HG03469 (cell line): ENCODE results near the gene DELE1.
"Not testable (repeated sequence)": the region's sequence is repeated elsewhere in the genome, so short reads cannot be mapped to it uniquely, and the experiment has no call there.

Experiments used
- ATAC-seq: cut with Tn5 transposase; IDR thresholded peaks from one replicate; pipeline ENCODE4 v1.9.1; 2021; ENCODE audit warnings: mild to moderate bottlenecking, moderate library complexity, moderate number of reproducible peaks; ENCODE audit not compliant: unreplicated experiment

Gene DELE1

DNA sequence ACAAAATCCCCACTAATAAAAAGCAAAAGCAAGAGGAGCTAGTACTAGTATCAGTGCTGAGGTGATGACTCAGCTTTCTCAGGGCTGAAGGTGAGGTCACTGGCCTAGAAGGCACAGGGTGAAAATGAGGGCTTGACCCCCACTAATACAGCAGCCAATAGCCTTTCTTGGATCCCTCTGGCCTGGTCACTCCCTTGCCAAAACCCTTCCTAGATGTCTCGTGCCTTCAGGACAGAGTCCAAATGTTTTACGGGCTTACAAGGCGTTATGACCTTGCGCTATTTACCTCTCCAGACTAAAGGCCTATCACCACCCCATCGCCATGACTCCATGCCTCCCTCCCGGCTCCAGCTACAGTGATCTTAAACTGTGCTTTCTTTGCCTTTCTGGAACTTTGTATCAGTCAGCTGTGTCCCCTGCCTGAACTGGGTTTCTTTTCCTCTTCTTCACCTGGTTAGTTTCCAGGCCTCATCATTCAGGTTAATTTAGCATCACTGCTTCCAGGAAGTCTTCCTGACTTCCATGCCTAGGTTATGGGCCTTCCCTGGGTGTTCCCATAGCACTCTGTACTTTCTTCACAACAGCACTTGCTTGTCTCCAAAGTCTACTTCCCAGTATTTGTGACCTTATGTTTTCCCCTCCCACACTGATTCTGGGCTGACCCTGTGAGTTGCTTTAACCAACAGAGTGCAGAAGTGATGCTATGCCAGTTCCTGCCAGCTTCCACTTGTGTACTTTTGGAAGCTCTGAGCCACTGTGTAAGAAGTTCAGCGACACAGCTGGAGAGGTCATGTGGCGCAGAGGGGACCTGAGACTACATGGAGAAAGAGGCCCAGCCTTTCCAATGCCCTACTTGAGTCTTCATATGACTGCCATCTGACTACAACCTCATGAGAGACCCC, 4.2 kb upstream of the DELE1 start:
- ATAC-seq, result no peak

DNA sequence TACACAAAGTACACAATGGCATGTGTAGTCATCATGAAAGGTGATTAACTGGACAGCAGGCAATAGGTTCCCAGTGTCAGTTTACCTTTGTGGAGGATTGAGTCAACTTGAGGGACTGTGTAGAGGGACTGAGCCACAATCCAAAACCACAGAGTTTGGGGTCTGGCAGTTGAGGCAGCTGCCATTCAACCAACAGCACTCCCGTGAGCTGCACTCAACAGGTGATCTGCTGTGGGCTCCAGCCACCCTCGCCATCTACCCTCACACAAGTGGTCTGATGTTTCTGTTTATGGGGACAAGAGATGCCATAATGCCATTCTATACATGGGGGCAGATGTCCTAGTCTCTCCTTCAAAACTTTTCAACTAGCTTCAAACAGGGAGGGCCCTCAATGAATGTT, 2.9 kb upstream of the DELE1 start:
- ATAC-seq, result no peak

DNA sequence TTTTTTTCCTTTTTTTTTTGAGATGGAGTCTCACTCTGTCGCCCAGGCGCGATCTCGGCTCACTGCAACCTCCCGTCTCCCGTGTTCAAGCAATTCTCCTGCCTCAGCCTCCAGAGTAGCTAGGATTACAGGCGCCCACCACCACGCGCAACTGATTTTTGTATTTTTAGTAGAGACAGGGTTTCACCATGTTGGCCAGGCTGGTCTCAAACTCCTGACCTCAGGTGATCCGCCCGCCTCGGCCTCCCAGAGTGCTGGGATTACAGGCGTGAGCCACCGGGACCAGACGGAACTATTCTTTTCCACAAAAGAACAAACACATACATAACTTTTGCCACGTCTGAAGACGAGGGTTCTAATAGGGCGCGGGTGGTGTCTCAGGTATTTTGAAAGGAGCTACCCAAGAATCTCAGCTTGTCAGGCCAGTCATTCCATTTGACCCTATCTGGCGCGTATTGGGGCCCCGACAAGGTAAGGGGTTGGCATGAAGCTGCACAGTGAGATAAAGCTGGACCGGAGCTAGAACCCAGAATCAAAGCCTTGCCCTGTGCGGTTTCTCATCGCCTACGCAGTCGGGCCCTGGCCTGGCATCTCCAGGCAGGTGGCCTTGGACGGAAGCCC, 734 bp upstream of the DELE1 start:
- not testable (repeated sequence) for ATAC-seq

DNA sequence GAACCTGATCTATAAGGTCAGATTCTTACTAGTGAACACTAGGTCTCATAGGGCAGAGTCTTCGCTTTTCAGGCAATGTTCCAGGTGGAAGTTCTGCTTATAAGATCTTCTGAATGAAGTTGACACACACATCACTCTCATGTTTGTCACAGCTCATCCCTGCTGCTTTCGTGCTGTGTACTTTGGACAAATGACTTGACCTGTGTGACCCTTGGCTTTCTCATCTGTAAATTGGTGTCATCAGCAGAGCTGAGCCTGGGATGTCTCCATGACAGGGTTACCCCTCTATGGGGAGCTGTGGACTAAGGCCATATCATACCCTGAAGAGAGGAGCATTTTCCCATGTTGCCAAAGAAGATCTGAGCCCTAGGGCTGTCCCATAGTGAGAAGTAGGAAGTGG, 2.8 kb downstream of the DELE1 start:
- ATAC-seq, result no peak

DNA sequence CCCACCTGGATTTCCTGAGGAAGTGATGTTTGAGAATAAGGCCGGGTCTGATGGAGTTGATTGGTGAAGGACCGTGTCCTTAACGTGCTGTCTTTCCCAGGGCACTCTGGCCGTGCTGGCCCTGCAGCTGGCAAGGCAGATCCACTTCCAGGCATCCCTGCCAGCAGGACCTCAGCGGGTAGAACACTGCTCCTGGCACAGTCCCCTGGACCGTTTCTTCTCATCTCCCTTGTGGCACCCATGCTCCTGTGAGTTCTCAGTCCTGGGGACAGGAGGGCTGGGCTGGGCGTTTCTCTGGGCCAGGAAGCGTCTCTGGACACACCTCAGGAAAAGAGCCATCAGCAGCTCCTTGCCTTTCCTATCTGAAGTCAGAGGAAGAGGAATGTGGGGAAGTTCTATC, 4.4 kb downstream of the DELE1 start:
- ATAC-seq, result no peak

DNA sequence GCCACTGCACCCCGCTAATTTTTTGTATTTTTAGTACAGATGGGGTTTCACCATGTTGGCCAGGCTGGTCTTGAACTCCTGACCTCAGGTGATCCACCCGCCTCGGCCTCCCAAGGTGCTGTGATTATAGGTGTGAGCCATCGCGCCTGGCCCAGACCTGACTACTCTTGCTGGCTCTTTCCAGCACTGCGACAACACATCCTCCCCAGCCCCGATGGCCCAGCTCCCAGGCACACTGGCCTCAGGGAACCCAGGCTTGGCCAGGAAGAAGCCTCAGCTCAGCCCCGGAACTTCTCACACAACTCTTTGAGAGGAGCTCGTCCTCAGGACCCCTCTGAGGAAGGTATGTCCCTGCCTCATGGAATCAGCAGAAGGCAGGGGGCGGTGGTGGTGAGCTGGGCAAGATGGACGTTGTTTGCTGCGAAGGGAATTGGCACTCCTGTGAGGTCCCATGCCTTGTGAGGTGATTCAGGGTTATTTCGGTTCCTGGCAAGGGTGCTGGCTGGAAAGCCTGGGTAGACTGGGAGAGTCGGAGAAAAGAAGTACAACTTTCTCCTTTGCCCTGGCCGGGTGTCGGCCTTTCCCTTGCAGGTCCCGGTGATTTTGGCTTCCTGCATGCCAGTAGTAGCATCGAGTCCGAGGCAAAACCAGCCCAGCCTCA, 5.9 kb downstream of the DELE1 start:
- ATAC-seq, result no peak

DNA sequence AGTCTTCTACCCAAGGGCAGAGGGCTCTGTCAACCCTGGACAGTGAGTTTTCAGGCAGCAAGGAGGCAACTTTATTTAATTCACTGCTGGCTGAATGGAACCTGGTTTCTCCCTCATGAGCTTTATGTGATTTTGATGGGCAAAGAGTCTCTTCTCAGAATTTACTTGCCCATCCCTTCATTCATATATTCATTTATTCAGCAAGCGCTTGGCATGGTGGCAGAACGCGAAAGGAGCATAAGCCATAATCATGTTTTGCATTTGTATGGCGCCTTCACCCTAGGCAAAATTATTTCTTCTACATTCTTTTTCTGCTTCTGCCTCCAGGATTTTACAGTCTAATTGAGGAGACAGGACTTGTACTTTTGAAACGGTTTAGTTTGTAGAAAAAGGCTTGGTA, 8.0 kb downstream of the DELE1 start:
- no peak for ATAC-seq

DNA sequence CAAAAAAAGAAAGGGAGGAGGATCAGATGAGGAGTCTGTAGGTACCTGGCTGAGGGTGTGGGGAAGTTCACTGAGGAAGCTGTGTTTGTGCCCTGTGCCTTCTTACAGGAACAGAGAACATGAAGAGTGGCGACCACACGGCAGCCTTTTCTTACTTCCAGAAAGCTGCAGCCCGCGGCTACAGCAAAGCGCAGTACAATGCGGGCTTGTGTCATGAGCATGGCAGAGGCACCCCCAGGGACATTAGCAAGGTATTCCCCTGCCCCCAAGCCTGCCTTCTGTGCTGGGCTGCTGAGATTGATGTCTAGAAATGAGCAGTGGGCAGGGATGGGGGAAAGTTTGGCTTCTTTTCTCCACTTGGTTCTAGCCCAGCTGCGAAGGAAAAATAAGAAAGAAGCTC, 9.5 kb downstream of the DELE1 start:
- no peak for ATAC-seq

DNA sequence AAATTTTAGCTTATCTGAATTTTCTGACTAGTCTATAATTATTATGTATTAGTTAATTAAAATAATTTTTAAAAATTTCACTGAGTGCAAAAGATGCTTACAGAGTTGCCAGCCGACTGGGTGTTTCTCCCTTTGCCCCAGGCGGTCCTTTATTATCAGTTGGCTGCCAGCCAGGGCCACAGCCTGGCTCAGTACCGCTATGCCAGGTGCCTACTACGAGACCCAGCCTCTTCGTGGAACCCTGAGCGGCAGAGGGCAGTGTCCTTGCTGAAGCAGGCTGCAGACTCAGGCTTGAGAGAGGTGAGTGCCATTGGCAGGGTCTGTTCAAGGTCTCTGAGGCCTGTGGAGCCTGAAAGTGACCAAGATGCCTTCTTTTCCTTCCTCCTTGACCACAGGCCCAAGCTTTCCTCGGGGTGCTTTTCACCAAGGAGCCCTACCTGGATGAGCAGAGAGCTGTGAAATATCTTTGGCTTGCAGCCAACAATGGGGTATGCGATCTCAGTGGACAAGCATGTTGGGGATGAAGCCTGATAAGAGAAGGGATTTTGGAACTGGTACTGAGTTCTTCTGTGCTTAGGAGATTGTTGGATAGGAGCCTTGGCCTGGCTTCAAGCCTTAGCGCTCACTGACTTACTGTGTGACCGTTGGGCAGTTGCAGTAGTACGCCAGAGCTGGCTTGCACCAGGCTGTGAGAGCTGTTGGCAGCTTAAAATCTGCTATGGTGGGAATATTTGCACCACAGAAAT, 10.6 kb downstream of the DELE1 start:
- no peak for ATAC-seq

DNA sequence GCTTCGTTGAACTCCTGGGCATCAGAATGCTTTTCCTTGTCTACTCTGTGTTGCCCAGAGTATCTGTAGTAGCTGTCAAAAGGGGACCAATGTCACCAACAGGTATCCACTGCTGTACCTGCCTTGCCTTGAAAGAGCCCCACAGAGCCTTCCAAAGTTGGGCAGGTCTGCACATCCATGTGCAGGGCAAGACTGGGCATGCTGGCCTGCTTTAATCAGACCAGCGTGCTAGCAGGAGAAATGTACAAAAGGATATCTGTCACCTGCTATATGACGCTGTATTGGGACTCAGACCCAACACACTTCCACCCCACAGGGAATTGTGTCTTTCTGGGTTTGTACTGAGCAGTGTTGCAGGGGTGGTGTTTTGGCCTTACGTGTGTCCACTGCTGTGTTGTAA, 11.9 kb downstream of the DELE1 start:
- ATAC-seq, result no peak

DNA sequence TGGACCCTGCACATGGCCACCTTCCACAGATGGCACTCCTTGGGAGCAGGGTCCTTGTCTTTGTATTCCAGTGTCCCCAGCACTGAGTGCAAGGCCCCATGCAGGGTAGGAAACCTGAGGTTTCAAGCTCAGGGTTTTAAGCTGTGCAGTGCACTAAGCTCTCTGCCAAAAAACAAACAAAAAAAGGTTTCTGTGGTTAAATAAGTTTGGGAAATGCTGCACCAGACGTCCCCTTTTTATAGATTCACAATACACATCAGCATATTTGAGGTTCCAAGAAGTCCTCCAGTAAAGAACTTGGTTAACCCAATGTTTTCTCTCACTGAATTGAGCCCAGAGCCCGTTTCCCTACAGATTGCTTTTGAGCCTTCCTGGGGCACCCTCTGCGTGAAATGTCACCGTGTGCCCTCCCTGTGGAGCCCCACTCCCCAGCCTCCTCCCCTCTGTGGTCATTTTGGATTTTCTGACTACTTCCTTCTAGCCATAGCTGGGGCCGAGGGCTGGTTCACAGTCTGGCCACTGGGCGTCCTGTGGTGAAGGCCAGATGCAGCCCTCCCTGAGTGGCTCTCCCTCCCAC, 17.1 kb downstream of the DELE1 start:
- ATAC-seq, result no peak

DNA sequence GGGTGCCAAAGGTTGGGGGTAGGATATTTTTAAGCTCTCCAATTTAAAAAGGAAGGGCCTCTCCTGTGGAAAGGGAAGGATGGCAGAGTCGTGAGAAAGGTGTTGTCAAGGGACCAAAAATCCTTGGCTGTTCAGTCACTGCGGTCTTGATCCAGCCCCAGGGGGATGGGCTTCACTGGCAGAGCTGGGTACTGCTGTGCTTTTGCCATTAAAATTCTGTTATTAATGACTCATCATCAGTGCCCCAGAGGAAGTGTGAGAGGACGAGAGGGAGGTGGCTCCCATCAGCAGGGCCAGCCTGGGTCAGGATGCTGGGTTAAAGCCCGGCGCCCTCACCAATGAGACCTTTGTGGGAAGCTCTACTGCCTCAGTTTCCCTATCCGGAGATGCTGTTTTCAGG, 17.6 kb downstream of the DELE1 start:
- no peak for ATAC-seq

DNA sequence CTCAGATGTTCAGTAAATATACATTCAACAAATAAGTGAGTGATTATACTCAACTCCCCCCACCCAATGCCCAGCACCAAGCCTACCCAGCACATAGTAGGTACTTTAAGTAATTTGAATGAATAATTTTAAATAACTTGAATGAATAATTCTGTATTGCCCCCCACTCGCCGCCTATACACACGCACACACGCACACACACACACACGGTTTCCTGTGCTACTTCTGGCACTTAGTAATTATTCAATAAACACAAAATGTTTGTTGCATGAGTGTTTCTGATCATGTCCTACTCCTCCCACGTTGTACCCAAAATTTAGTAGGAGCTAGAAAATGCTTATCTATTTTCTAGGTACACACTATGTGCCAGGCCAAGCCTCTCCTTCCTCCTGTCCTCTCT, 18.1 kb downstream of the DELE1 start:
- no peak for ATAC-seq

DNA sequence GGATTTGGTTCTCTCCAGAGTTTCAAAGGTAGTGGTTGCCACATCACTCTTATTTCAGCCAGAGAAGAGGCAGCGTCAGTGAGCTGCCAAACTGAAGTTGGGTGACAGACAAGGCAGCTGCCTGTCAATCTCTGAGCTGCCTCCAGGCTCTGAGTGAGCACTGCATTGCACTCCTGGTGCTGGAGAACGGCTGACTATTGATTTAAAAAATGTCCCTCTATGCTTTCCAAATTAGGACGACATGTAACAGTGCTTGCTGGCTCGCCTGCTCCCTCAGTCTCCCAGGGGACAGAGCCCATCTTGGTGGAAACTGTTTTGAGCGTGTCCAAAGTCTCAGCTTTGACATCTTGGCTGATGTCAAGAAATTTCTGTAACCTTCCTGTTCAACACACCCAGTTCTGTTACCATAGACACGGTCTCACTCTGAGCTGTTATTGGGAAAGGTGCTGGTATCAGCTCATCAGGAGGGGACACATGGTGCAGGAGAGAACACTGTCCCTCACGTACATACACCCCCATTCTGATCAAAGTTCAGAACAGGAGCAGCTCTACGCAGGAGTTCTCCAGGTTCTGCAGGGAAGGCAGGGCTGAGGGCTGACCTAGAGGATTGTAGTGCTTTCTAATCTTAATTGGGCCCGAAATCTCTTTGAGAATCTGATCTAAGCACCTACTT, 18.6 kb downstream of the DELE1 start:
- ATAC-seq, result no peak

DNA sequence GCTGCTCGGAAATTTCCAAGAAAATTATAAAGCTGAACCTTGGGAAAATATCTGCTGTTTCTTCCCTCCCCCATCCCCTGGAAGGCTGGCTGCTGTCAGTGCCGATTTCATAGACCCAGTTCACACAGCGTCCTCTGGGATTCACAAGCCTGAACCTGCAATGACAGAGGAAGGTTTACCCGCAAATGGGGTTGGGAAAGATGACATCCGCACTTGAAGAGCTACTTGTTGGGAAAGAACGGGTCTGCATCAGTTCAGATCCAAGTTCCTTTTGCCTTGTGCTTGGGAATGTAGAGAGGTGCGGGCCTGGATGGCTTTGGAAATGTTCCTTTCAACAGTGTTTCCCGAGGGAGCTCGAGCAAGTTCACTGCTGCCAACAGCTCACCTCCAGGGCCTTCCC, 20.4 kb downstream of the DELE1 start:
- no peak for ATAC-seq

DNA sequence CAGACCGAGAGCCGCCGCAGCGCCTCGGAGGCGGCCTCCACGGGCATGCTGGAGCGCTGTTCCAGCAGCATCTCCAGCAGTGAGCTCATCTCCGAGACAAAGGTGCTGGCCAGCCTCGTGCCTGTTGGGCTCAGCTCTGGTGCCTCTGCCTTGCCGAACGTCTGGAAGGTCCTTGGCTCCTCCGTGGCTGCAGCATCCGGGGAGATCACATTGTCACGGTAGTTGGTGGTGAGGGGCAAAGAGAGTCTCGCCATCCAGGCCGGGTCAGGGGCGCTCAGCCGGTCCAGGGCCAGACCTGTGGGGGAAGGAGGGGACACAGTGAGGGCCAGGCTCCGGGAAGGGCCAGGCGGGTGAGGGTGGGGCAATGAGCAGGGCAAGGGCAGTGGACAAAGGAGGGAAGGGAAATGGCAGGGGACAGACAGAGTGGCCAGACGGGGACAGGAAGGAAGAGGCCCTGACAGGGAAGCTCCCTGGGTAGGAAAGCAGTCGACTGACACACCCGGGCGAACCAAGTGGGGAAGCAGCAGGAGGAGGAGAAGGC, 21.9 kb downstream of the DELE1 start:
- ATAC-seq, result no peak

DNA sequence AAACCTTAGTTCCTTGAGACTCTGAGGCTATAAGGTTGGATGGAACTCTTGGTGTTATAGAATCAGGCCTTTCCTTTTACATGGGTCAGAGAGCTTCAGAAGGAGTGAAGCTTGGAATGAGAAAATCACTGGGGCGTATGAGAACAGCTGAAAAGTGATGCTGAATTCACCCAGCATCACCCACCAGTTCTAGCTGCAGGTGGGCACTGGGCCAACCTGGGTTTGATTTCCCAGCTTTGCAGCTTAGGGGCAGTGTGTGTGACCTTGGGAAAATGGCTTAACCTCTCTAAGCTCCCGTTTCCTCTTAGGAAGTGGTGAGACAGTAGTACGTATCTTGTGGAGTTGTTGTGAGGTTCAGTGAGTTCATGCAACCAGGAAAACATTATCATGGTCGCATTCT, 23.6 kb downstream of the DELE1 start:
- ATAC-seq, result no peak

DNA sequence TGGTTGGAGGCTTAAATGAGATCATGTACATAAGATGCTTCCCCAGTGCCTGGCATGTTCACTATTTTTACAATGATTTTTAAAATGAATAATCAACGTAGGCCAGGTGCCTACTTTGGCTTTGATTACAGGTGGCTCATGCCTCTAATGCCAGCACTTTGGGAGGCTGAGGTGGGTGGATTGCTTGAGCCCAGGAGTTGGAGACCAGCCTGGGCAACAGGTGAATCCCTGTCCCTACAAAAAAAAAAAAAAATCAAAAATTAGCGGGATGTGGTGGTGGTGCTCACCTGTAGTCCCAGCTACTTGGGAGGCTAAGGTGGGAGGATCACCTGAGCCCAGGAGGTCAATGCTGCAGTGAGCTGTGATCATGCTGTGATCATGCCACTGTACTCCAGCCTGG, 25.1 kb downstream of the DELE1 start:
- no peak for ATAC-seq

DNA sequence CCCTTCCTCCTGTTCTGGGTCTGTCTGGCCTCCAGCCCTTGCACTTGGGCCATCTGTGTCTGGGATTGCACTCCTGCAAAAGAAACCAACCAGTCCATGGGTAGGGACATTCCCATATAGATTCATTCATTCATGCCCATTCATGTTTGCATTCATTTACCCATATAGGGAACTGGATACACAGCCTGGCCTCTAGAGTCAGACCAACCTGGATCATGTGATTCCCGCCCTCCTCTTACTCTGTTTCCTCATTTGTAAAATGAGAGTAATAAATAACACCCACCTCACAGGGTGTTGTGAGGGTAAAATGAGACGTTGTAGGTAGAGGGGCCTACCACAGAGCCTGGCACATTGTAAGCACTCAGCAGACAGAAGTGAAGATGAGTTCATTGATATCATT, 25.8 kb downstream of the DELE1 start:
- no peak for ATAC-seq
